Measurements from ENCODE around the gene ANKRD22.

DNA sequence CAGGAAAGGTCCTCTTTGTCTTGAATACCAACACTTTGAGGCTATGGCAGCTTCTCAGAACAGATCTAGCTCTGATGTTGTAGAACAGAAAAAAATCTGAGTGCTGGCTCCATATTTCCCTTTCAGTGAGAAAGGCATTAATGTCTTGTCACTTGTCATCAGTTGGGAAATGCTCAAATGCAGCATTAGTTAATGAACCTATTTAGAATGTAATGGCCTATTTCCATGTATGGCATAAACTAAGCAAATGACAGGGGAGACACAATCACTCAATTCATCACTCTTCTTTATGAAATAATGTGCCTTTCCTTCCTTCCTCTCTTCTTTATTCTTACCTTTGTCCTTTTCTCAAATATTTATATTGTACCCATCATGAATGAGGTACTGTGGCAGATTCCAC lies 23.4 kb upstream of the ANKRD22 start:
- TF ChIP-seq, protein P1, sequence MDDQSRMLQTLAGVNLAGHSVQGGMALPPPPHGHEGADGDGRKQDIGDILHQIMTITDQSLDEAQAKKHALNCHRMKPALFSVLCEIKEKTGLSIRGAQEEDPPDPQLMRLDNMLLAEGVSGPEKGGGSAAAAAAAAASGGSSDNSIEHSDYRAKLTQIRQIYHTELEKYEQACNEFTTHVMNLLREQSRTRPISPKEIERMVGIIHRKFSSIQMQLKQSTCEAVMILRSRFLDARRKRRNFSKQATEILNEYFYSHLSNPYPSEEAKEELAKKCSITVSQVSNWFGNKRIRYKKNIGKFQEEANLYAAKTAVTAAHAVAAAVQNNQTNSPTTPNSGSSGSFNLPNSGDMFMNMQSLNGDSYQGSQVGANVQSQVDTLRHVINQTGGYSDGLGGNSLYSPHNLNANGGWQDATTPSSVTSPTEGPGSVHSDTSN (IDR thresholded peaks at IDR 0.05), result no peak
- TF ChIP-seq, protein P2, sequence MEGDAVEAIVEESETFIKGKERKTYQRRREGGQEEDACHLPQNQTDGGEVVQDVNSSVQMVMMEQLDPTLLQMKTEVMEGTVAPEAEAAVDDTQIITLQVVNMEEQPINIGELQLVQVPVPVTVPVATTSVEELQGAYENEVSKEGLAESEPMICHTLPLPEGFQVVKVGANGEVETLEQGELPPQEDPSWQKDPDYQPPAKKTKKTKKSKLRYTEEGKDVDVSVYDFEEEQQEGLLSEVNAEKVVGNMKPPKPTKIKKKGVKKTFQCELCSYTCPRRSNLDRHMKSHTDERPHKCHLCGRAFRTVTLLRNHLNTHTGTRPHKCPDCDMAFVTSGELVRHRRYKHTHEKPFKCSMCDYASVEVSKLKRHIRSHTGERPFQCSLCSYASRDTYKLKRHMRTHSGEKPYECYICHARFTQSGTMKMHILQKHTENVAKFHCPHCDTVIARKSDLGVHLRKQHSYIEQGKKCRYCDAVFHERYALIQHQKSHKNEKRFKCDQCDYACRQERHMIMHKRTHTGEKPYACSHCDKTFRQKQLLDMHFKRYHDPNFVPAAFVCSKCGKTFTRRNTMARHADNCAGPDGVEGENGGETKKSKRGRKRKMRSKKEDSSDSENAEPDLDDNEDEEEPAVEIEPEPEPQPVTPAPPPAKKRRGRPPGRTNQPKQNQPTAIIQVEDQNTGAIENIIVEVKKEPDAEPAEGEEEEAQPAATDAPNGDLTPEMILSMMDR (IDR thresholded peaks at IDR 0.05), result no peak

All from SK-N-SH (cell line).